GM18858 (cell line): ENCODE measurements around the gene RCAN2.

Source experiments
- ATAC-seq: cut with Tn5 transposase; IDR thresholded peaks from one replicate; pipeline ENCODE4 v1.9.1; 2021; ENCODE audit not compliant: unreplicated experiment

Gene RCAN2

GRCh38 chr6:46491201-46491627 lies at the start of gene RCAN2:
TSS of gene RCAN2 (minus strand) at chr6:46491449.
- ATAC-seq, result peak; percentile 22

GRCh38 chr6:46539866-46540265 lies 48.6 kb upstream of the RCAN2 start:
- ATAC-seq, result no peak

GRCh38 chr6:46538800-46539480 lies 47.7 kb upstream of the RCAN2 start:
- ATAC-seq, result no peak

GRCh38 chr6:46530896-46531295 lies 39.6 kb upstream of the RCAN2 start:
- no peak for ATAC-seq

GRCh38 chr6:46528961-46529750 lies 37.9 kb upstream of the RCAN2 start:
- no peak for ATAC-seq

- ATAC-seq, result no peak
Measured at GRCh38 chr6:46526607-46527006, 35.4 kb upstream of the RCAN2 start.

- ATAC-seq, result no peak
Measured at GRCh38 chr6:46525583-46525982, 34.3 kb upstream of the RCAN2 start.

GRCh38 chr6:46521464-46521971 lies 30.3 kb upstream of the RCAN2 start:
- ATAC-seq, result no peak

GRCh38 chr6:46517202-46517601 lies 26.0 kb upstream of the RCAN2 start:
- ATAC-seq, result no peak

GRCh38 chr6:46513533-46513932 lies 22.3 kb upstream of the RCAN2 start:
- no peak for ATAC-seq

- ATAC-seq, result no peak
Measured at GRCh38 chr6:46511320-46511719, 20.1 kb upstream of the RCAN2 start.

GRCh38 chr6:46510651-46511050 lies 19.4 kb upstream of the RCAN2 start:
- no peak for ATAC-seq

GRCh38 chr6:46509981-46510510 lies 18.8 kb upstream of the RCAN2 start:
- ATAC-seq, result no peak

- no peak for ATAC-seq
Measured at GRCh38 chr6:46509063-46509462, 17.8 kb upstream of the RCAN2 start.

- ATAC-seq, result no peak
Measured at GRCh38 chr6:46507426-46507825, 16.2 kb upstream of the RCAN2 start.

GRCh38 chr6:46505693-46506512 lies 14.7 kb upstream of the RCAN2 start:
- no peak for ATAC-seq

- ATAC-seq, result no peak
Measured at GRCh38 chr6:46504242-46504641, 13.0 kb upstream of the RCAN2 start.

- ATAC-seq, result no peak
Measured at GRCh38 chr6:46502486-46503119, 11.4 kb upstream of the RCAN2 start.

- no peak for ATAC-seq
Measured at GRCh38 chr6:46501136-46502089, 10.2 kb upstream of the RCAN2 start.

- no peak for ATAC-seq
Measured at GRCh38 chr6:46500382-46500781, 9.1 kb upstream of the RCAN2 start.
